ENCODE data around the gene KAT8. TPM values are rescaled to one million over a fixed set of nuclear protein-coding genes. Genes with fewer than 3 reads are reported as not detected.
A peak's percentile ranks its signal among the peaks of the same experiment; 100 is the strongest.

The KAT8 gene
- total and polyA plus RNA-seq, 9 of the 15 experiments (the other 6 are each of a cell fraction or from before 2014, with no cell fraction given): 10.0 to 98.5 (median 76.4) TPM

DNA sequence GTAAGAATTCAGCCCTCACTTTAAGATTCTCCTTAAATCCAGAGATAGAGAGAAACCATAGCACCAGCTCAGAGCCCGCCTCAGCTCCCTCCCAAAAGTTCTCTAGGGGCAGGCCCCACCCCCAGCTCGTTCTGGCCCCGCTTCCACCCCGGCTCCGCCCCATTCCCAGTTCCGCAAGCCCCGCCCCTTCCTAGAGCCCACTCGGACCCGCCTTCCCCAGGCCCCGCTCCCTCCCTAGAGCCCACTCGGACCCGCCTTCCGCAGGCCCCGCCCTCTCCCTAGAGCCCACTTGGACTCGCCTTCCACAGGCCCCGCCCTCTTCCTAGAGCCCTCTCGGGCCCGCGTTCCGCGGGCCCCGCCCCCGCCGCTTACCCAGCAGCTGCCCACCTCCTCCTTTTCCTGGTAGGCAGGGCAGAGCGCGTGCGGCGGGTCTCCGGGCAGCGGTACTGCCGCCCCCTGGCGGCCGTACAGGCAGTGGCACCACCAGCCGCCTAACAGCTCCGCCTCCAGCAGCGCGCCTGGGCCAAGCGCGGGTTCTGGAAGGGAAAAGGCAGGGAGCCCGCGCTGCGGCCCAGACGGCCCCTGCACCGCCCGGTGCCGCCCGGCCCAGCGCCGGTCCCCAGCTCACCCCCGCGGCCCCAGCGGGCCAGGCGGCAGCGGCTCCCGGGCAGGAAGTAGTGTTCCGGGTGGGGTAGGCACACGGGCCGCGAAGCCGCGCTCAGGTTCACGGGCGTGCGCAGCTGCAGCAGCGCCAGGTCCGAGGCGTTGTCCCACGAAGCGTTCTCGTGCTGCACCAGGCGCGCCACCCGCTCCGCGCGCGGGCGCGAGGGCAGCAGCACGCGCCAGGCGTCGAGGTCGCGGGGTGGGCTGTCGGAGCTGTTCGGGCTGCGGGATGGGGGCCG, 24.9 kb downstream of the KAT8 start (continued):
- TF ChIP-seq PATZ1 (CRISPR knock-in tag; IDR thresholded peaks at IDR 0.05; ENCODE audit: borderline replicate concordance) (no peak), U2AF1 (optimal IDR thresholded peaks at IDR 0.05; ENCODE audit: low read depth, low read length) (peak; percentile 44), ZFX (CRISPR knock-in tag; IDR thresholded peaks at IDR 0.05) (peak; percentile 36), SIN3A (IDR thresholded peaks at IDR 0.05; ENCODE audit: borderline replicate concordance in 2 of 2, control insufficient read depth in 1 of 2, low read depth in 2 of 2, low read length in 2 of 2) (peak; percentile 40 to 57; a peak in 2 of 4 replicates), HCFC1 (IDR thresholded peaks at IDR 0.05; ENCODE audit: low read depth, low read length) (peak; percentile 43; the same call in 1 of the 2 replicates), RBM34 (IDR thresholded peaks at IDR 0.05; ENCODE audit: borderline replicate concordance, insufficient read depth, low read length) (no peak), MYNN (IDR thresholded peaks at IDR 0.05) (peak; percentile 97), MYNN (CRISPR knock-in tag; IDR thresholded peaks at IDR 0.05) (no peak), MXI1 (IDR thresholded peaks at IDR 0.05; ENCODE audit: low read depth, low read length) (0 out of 2 replicates have a peak, but pooled peaks have one; percentile 31), TEAD1 (CRISPR knock-in tag; IDR thresholded peaks at IDR 0.05) (peak in 1 of 2 experiments; percentile 26; a peak in 1 of 4 replicates), PHF21A (IDR thresholded peaks at IDR 0.05; ENCODE audit: borderline replicate concordance, low read depth) (0 out of 2 replicates have a peak, but pooled peaks have one; percentile 43), ZKSCAN1 (IDR thresholded peaks at IDR 0.05; ENCODE audit: low read depth, low read length) (peak; percentile 71), TCF3 (CRISPR knock-in tag; IDR thresholded peaks at IDR 0.05) (peak; percentile 24; the same call in 1 of the 2 replicates), ID3 (CRISPR knock-in tag; IDR thresholded peaks at IDR 0.05) (no peak), ID3 (tag; IDR thresholded peaks at IDR 0.05) (peak; percentile 75), CCNT2 (IDR thresholded peaks at IDR 0.05; ENCODE audit: borderline replicate concordance, extremely low read depth, insufficient read length, low read depth, low read length) (peak; percentile 79), HNRNPLL (IDR thresholded peaks at IDR 0.05; ENCODE audit: low read depth, low read length, poor library complexity, severe bottlenecking) (peak; percentile 71)
- TF ChIP-seq, protein P1, sequence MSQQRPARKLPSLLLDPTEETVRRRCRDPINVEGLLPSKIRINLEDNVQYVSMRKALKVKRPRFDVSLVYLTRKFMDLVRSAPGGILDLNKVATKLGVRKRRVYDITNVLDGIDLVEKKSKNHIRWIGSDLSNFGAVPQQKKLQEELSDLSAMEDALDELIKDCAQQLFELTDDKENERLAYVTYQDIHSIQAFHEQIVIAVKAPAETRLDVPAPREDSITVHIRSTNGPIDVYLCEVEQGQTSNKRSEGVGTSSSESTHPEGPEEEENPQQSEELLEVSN (IDR thresholded peaks at IDR 0.05; ENCODE audit: borderline replicate concordance in 1 of 2, extremely low read depth in 1 of 2, insufficient read depth in 1 of 2, insufficient read length in 1 of 2, low read depth in 1 of 2, low read length in 1 of 2, poor library complexity in 1 of 2, severe bottlenecking in 1 of 2): peak in 1 of 2 experiments; percentile 87
- TF ChIP-seq, protein P2, sequence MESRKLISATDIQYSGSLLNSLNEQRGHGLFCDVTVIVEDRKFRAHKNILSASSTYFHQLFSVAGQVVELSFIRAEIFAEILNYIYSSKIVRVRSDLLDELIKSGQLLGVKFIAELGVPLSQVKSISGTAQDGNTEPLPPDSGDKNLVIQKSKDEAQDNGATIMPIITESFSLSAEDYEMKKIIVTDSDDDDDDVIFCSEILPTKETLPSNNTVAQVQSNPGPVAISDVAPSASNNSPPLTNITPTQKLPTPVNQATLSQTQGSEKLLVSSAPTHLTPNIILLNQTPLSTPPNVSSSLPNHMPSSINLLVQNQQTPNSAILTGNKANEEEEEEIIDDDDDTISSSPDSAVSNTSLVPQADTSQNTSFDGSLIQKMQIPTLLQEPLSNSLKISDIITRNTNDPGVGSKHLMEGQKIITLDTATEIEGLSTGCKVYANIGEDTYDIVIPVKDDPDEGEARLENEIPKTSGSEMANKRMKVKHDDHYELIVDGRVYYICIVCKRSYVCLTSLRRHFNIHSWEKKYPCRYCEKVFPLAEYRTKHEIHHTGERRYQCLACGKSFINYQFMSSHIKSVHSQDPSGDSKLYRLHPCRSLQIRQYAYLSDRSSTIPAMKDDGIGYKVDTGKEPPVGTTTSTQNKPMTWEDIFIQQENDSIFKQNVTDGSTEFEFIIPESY (CRISPR knock-in tag; IDR thresholded peaks at IDR 0.05): peak; percentile 95
